CD4-positive, alpha-beta T cell treated with Interleukin-6 for 4 hours (primary cell): Measurements from ENCODE around the gene MRPL50.
"Not testable (repeated sequence)": the region's sequence is repeated elsewhere in the genome, so short reads cannot be mapped to it uniquely, and the experiment has no call there.

Experiments used
- DNase-seq: peaks from one replicate; pipeline ENCODE4 v3.0.0-alpha.2; 2020; ENCODE audit warnings: mixed read lengths

MRPL50 gene

DNA sequence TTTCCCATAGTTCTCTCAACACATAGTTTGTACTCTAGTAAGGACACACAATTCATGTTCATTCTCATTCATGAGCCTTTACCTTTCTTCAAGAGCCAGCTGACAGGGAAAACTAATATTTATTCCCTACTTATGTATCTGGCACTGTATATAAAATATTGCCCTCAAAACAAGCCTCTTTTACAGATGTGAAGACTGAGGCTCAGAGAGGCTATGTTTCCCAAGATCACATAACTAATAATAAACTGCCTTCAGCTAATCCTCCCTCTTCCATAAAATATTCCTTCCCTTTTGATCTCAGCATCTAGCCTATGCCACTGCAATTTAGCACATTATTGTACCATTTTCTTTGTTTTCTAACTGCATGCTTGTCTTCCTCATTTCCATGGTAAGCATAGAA is 19.0 kb upstream of the MRPL50 start:
- DNase-seq, result no peak

DNA sequence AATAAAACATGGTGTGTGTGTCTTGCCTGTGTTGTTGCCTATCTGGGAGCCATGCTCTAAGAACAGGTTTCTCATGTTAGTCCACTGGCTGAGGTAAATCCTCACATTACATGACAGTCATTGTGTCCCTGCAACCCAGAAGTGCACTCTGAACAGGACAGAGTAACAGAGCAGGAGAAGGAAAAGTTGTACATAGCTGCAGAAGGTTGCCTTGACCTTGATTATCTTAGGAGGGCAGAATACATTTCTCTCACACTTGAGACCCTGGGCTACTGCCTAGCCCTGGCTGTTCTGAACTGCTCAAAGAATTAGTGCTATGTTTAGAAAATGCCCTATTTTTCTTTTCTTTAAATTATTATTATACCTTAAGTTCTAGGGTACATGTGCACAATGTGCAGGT is 17.2 kb upstream of the MRPL50 start:
- DNase-seq, result no peak

DNA sequence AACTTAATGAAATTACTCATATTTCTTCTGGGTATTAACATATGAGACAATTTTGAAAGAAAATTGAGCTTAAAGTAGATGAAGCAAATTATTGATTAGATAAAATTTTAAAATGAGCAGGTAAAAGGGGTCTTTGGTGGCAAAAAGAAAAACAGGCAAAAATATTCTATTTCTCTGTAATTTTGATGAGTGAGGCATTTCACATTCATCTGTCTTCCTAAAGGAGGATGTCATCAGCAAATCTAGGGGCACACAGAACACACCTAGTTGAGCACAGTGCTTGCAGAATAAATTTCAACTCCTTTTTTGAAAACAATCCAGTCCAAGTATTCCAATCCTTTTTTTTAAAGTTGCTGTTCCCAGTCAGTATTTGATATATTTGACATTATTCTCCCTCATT is 16.4 kb upstream of the MRPL50 start:
- DNase-seq, result no peak

DNA sequence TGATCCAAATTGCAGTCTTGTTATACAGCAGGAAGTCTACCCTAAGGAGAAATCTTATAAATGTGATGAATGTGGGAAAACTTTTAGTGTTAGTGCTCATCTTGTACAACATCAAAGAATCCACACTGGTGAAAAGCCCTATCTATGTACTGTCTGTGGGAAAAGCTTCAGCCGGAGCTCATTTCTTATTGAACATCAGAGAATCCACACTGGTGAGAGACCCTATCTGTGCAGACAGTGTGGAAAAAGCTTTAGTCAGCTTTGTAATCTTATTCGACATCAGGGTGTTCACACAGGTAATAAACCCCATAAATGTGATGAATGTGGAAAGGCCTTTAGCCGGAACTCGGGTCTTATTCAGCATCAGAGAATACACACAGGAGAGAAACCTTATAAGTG is 10.7 kb upstream of the MRPL50 start:
- DNase-seq, result no peak

DNA sequence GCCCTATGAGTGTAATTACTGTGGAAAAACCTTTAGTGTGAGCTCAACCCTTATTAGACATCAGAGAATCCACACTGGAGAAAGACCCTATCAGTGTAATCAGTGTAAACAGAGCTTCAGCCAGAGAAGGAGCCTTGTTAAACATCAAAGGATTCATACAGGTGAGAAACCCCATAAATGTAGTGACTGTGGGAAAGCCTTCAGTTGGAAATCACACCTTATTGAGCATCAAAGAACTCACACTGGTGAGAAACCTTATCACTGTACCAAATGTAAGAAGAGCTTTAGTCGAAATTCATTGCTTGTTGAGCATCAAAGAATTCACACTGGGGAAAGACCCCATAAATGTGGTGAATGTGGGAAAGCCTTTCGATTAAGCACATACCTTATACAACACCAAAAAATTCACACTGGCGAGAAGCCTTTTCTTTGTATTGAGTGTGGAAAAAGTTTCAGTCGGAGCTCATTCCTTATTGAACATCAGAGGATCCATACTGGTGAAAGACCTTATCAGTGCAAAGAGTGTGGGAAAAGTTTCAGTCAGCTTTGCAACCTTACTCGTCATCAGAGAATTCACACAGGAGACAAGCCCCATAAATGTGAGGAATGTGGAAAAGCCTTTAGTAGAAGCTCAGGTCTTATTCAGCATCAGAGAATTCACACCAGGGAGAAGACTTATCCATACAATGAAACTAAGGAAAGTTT is 10.1 kb upstream of the MRPL50 start:
- no peak for DNase-seq

DNA sequence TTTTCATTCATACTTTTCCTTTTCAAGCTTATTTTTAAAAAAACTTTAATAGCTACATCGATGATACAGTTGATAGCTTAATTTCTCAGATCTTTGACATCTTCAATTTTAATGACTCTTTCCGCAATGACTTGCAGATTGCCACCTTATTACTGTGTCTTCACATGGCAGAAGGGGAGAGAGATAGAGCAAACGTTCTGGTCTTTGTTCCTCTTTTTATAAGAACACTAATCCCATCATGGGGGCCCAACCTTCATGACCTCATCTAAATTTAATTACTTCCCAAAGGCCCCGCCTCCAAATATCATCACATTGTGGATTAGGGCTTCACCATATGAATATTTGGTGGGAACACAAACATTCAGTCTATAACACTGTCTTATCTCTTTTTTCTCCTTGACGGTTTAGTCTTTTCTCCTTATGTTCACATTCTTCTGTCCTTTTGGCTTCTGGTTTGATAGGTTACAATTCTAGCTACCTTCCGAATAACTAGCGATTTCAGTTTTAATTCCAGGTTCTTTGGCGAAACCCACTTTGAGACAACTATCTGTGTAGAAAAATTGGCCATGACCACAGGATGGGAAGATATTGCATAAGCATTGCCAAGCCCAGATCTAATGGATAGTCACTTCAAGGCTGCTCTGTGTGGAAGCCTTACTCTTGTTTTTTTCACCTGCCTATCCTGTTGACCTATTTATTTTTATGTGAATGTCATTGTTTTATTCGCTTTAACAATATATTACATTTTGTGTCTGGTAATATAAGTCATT is 5.3 kb upstream of the MRPL50 start:
- DNase-seq, result no peak

DNA sequence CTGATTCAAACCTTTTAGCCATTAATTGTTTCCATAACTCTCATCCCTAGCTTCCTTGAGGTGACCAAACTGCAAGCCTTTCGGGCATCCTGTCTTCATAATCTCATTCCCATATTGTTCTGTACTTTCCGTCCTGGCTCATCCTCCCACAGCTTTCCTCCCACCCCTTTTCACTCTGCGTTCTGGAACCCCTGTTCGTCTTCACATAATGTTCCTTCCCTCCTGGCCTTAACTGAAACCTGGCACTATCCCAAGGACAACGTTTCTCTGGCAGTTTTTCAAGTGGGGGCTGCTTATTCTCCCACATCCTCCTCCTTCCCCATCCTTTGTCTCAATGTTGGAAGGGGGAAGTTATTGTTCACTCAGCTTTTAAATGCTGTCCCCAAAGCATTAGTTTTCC is 1.7 kb upstream of the MRPL50 start:
- DNase-seq, result no peak

DNA sequence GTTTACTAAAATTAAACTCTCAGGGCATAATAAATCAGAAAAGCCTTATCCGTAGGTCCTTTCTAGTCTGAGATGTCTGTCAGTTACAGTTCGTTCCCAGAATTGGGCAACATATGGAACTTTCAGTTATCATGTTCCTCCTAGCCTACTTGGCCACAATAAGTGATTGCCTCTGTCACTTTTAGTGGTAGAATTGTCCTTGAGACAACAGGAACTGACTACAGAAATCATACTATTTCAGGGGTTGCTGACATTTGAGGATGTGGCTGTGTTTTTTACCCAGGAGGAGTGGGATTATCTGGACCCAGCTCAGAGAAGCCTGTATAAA is 1.2 kb upstream of the MRPL50 start:
- no peak for DNase-seq

DNA sequence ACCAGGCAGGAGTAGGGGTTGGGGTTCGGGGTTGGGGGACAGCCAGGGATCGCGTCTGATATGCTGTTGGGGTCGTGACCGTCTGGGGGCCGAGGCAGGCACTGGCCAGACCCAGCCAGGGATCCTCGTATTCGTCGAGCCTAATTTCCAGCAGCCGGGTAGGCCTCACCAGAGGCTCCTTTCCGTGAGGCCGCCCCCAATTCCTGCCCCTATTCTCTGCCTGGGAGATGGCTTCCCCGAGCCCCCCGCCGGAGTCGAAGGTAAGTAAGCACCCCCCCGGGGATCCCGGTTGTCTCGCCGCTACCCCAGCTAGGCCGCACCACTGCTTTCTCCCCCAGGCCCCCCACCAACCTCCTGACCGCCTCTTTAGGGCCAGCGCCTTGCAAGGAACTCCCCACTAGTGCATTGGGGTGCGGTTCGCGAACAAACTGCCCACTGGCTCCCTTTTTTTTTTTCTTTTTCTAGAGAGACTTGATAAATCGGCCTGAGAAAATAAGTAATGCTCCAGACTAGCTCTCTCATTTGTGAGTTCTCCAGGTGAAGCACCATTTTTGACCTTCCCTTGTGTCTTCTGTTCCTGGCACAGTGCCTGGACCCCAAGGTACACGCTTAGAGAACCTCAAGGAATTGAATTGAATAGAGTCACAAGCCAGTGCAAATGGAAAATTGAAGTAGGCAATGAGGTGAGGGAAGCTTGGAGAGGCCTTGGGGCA is 668 bp upstream of the MRPL50 start:
- DNase-seq, result no peak

DNA sequence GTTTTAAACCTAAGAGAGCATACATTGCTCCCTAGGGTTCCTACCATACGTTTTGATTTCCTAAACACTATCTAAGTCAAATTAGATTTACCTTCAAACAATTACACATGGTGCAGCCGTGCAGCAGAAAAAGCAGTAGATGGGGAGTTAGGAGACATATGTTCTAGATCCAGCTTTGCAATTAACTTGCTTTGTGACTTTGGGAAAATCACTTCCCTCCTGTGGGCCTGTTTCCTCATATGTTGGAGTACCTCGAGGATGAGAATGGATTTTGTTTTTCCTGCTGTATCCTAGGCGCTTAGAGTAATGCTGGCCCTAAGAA is 711 bp downstream of the MRPL50 start:
- DNase-seq, result no peak

DNA sequence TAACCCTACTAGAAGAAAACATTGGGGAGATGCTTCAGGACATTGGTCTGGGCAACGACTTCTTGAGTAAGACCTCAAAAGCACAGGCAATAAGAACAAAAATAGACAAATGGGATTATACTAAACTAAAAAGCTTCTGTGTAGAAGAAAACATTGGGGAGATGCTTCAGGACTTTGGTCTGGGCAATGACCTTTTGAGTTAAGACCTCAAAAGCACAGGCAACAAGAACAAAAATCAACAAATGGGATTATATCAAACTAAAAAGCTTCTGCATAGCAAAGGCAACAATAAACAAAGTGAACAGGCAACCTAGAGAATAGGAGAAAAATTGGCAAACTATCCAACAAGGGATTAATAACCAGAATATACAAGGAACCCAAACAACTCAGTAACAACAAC is 3.7 kb downstream of the MRPL50 start:
- no peak for DNase-seq

DNA sequence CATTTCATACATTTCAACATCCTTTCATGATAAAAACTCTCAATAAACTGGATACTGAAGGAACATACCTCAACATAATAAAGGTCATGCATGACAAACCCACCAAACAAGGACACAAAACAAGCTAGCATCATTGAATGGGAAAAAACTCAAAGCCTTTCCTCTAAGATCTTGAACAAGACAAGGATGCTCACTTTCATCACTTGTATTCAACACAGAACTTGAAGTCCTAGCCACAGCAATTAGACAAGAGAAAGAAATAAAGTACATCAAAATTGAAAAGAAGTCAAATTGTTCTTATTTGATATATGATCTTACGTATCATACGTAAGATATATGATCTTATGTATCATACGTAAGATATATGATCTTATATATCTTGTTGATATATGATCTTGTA is 5.3 kb downstream of the MRPL50 start:
- DNase-seq, result no peak

DNA sequence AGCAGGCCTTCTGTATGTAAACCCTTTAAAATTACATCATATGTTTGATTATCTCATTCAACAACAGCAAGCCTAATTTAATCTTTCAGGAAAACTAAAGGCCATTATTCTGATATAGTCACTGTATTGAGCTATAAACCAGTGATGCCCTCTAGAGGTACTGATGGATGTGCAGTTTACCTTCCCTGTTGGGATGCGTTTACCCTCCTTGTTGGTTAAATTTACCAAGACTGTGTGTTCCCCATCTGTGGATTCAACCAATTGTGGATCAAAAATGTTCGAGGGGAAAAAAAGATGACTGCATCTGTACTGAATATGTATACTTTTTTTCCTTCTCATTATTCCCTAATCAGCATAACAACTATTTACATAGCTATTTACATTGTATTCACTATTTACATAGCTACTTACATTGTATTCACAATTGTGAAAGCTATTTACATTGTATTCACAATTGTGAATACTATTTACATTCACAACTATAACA is 9.9 kb downstream of the MRPL50 start:
- no peak for DNase-seq

DNA sequence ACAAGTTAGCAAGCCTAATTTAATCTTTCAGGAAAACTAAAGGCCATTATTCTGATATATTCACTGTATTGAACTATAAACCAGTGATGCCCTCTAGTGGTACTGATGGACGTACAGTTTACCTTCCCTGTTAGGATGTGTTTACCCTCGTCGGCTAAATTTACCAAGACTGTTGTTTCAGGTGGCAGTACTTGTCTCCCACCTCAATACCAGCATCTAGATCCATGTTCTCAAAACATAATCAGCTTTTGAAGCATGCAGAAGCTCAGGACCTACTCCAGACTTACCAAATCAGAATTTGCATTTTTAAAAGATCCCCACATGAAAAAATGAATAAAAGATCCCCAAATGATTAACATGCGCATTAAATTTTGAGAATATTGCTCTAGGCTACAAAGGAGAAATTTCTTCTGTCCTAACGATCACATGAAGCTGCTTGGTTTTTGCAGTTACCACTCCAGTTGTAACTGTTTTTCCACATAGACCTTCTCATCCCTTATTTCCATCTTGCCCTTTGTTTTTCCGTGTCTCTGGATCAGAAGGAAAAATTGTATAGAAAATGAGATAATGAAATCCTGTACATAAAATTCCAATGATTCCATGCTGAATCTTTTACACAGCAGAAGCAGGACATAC is 10.4 kb downstream of the MRPL50 start:
- DNase-seq, result no peak

DNA sequence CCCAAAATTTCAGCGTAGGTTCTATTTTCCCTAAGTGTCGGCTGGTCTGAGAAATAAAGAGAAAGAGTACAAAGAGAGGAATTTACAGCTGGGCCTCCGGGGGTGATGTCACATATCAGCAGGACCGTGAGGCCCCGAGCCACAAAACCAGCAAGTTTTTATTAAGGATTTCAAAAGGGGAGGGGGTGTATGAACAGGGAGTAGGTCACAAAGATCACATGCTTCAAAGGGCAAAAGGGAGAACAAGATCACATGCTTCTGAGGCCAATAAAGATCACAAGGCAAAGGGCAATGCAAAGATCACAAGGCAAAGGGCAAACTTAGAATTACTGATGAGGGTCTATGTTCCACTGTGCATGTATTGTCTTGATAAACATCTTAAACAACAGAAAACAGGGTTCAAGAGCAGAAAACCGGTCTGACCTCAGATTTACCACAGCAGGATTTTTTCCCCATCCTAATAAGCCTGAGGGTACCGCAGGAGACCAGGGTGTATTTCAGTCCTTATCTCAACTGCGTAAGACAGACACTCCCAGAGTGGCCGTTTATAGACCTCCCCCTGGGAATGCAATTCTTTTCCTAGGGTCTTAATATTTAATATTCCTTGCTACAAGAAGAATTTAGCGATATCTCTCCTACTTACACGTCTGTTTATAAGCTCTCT is 13.4 kb downstream of the MRPL50 start, which contains the start of gene BAAT:
TSS of gene BAAT (minus strand) at position 134 of the 664 bp plus-strand sequence. CDS start 13,602 bp downstream, outside the sequence.
- DNase-seq, result not testable (repeated sequence)

DNA sequence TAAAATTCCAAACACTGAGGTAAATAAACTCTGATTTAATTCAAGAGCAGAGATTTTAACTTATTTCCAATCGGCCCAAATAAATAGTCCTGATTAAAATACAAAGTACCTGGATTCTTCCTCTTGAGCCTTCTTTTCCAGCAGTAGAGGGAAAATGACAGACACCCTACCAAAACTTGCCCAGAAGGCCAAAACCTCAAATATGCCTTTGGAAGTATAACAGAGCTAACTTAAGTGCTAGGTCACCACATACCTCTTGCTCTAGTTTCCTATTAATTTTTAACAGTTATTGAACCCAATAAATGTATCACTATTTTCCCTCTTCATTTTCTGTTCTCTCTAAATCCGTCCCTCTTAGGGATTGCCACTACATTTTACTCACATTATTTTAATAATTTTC is 15.1 kb downstream of the MRPL50 start:
- no peak for DNase-seq

DNA sequence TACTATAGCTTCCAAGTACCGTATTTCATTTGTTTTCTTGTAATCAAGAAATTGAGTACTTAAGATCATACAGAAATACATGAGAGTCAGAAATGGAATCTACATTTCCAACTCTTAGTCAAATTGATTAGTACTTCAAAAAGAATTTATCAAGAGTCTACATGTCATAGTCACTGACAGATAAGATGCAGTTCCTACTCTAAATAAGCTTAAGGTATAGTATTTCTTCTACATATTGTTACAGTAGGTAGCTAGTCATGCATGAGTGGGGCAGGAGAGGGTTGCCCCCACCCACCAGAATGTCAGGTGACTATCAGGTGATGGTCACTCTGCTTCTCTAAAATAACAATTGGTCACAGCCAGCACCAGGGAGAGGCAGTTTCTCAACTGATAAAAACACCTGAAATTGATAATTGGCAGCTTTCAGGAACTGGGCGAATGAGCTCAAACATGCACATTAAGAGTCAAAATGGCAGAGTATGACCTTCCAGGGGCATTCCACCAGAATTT is 16.5 kb downstream of the MRPL50 start:
- no peak for DNase-seq

DNA sequence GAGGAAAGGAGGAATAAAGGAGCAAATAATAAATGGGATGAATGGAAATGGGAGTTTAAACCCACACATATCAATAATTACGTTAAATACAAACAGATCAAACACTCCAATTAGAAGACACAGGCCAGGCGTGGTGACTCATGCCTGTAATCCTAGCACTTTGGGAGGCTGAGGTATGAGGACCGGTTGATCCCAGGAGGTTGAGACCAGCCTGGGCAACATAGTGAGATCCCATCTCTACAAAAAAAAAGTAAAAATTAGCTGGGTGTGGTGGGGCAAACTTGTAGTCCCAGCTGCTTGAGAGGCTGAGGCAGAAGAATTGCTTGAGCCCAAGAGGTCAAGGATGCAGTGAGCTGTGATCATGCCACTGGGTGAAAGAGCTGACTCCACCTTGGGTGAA is 17.3 kb downstream of the MRPL50 start:
- no peak for DNase-seq

DNA sequence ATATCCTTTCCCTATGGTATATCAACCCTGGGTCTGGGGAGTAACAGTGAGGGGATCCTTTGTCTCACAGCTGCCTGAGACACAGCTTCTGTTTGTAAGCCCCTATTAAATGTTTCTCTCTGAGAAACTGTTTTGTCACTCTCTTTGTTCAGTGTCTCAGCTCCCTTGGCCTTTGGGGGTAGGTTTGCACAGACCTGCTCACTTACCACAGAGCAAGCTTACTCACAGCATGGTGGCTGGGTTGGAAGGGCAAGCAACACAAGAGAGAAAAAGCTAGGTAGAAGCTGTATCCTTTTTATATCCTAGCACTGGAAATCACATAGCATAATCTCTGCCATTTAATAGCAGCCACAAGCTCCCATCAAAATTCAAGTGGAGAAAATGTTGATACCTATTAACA is 18.1 kb downstream of the MRPL50 start:
- no peak for DNase-seq

DNA sequence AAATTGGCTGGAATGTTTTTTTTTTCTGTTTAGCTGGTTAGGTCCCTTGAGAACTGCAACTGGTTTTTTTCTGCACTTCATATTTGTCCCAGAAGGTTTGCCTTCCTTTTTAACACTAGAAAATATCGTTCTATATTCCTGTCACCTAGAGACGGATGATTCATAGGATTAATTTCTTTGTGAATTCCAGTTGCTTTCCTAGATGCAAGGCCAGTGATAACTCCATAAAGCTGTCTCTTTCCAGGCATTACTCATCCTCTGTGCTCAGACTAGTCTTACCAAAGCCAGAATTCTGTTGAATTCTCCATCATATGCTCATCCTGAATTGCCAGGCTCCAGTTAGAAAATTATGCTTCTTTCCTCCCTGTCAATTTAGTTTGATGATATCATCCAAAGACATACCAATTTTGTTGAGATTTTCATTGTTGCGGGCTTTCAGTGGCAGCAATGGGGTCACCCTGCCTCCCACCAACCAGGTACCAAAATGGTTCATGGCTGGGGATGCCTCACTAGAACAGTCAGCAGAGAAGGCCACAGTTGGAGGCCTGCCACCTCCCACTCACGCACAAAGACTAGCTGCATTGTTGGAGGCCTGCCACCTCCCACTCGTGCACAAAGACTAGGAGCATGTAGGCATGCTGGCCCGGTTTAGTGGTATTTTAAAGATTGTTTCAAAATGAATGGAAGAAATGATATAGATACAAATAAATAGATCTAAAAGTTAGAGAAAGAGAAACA is 22.1 kb downstream of the MRPL50 start:
- DNase-seq, result no peak

DNA sequence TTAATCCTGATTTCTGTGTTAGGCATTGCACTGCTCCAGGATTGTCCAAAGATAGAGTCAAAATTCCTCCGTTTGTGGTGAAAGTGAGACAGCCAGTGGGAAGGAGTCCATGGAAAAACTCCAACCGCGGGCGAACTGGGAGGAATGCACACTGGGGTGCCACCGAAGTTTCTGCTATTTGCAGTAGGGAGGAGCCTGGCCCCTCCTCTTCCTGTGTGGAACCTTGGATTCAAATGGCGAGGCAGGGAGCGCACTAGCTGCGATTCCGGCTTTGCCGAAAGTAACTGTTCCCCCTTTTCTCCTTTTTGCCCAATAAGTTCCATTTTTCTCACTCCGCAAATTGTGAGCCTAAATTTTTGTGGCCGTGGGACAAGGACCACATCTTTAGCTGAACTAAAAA is 22.9 kb downstream of the MRPL50 start:
- no peak for DNase-seq
